ENCODE measurements around the gene SHPK. TPM values are rescaled to one million over a fixed set of nuclear protein-coding genes. Genes with fewer than 3 reads are reported as not detected.
A peak's percentile ranks its signal among the peaks of the same experiment; 100 is the strongest.

The SHPK gene, protein sequence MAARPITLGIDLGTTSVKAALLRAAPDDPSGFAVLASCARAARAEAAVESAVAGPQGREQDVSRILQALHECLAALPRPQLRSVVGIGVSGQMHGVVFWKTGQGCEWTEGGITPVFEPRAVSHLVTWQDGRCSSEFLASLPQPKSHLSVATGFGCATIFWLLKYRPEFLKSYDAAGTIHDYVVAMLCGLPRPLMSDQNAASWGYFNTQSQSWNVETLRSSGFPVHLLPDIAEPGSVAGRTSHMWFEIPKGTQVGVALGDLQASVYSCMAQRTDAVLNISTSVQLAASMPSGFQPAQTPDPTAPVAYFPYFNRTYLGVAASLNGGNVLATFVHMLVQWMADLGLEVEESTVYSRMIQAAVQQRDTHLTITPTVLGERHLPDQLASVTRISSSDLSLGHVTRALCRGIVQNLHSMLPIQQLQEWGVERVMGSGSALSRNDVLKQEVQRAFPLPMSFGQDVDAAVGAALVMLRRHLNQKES
- 13.9 TPM for polyA plus RNA-seq (2013, experiment 1 of 2)
- 14.1 TPM for polyA plus RNA-seq (2013, experiment 2 of 2)

DNA sequence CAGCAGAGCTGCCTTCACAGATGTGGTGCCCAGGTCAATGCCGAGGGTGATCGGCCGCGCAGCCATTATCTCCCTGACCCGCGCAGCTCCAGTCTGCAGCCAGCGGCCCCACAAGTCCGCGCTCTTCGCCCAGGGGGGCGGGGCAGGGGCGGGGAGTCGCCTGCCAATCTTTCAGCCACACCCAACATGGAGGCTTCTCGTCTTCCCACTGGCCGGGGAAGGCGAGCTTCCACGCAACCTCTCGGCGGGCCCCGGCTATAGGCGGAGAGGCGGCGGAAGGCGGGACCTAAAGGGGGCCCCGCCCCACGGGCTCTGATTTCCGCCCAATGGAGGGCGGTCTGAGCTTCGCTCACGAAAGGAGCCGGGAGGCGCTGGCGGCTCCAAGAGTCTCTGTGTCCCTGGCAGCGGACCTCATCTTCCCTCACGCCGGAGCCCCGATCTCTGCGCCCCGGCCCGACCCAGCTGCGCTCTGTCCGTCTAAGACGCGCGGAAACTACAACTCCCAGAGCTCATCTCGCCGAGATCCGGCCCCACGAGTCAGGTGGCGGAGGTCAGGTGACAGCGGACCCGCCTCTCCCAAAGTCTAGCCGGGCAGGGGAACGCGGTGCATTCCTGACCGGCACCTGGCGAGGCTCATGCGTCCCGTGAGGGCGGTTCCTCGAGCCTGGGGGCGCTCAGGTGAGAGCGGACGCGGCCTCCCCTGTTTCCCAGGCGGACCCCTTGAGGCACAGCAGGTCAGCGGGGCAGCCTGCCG lies at the start of gene SHPK, which contains the start of gene CTNS:
Gene SHPK, minus strand, starts transcription at position 97 of the 754 bp plus-strand sequence. Its CDS starts 31 bp downstream, at position 66.
Gene CTNS, plus strand, starts transcription at position 607 of the 754 bp plus-strand sequence. CDS start 3,447 bp downstream, outside the sequence.
- Histone ChIP-seq H2AK5ac (ENCODE audit: low read depth, low read length) (peak within 1 kb of the TSS; percentile 66), H2BK120ac (ENCODE audit: low read depth, low read length) (peak within 1 kb of the TSS; percentile 96), H3K79me1 (ENCODE audit: low read depth, low read length) (peaks cover 19% of the 10 kb centered on the region), H2AFZ (ENCODE audit: low read length) (peak within 1 kb of the TSS; percentile 98), H3K23ac (ENCODE audit: low read depth, low read length, poor library complexity) (peak within 1 kb of the TSS; percentile 96), H3K4me2 (ENCODE audit: insufficient read depth, low read length, poor library complexity, severe bottlenecking) (peak within 1 kb of the TSS; percentile 93), H3K14ac (ENCODE audit: low read length) (peak within 1 kb of the TSS; percentile 56), H3K36me3 (replicated peaks in 1 of 2; ENCODE audit: control insufficient read depth in 2 of 2, insufficient read depth in 2 of 2, low read length in 2 of 2) (peaks cover 6 to 19% of the 10 kb centered on the region in 2 donors), H4K91ac (ENCODE audit: low read depth, low read length, poor library complexity) (no peak within 1 kb of the TSS), H3K4me1 (ENCODE audit: control insufficient read depth in 2 of 2, insufficient read depth in 1 of 2, low read depth in 1 of 2, low read length in 2 of 2) (peaks cover 6 to 27% of the 10 kb centered on the region in 2 donors), H3K18ac (ENCODE audit: low read length) (peak within 1 kb of the TSS; percentile 100), H2BK5ac (ENCODE audit: low read length) (peak within 1 kb of the TSS; percentile 98), H3K9me3 (replicated peaks in 1 of 2; ENCODE audit: control insufficient read depth in 2 of 2, insufficient read depth in 1 of 2, low read depth in 1 of 2, low read length in 2 of 2) (no peaks in the 10 kb centered on the region), H3K27me3 (ENCODE audit: control insufficient read depth in 3 of 3, insufficient read depth in 3 of 3, low read depth in 1 of 3, low read length in 3 of 3) (no peaks in the 10 kb centered on the region), H3K9ac (ENCODE audit: low read depth, low read length, poor library complexity) (peak within 1 kb of the TSS; percentile 99), H4K8ac (ENCODE audit: low read depth, low read length) (no peak within 1 kb of the TSS), H3K4ac (ENCODE audit: low read length) (no peak within 1 kb of the TSS), H2BK12ac (ENCODE audit: low read length) (no peak within 1 kb of the TSS), H3K4me3 (ENCODE audit: low read length in 2 of 2) (peak within 1 kb of the TSS; percentile 99), H2BK15ac (ENCODE audit: low read length) (peak within 1 kb of the TSS; percentile 94), H3K27ac (replicated peaks; ENCODE audit: low read length) (peak within 1 kb of the TSS; percentile 100)
- WGBS, 2 donors (ENCODE audit: extremely low coverage in 2 of 2, insufficient read length in 2 of 2, insufficient replicate concordance in 1 of 2) = no CpG with 5 or more reads among the region's 68 CpGs
- DNase-seq (ENCODE audit: low spot score) = peak; percentile 94

DNA sequence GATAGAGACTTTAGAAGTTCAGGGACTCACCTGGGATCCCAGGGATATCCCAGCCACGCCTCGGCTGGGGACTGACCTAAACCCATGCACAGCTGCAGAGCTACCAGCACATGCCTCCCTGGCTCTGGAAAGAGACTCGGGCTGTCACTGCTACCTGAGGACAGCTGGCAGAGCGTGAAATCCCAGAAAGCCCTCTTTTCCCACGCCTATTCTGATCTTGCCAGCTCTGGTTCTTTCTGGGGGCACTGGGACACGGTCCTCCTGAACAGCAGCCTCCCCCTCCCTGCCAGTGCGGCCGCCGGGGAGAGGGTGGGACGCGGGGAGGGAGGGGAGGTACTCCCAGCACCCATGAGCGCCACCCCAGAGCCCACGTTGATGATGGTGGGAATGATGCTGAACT lies 49.1 kb upstream of the SHPK start:
- Histone ChIP-seq H3K14ac (ENCODE audit: low read length) (no peak overlapping the region), H2BK15ac (ENCODE audit: low read length) (no peak overlapping the region), H3K4me3 (ENCODE audit: low read length in 2 of 2) (no peak overlapping the region), H3K79me1 (ENCODE audit: low read depth, low read length) (peaks cover 2% of the 10 kb centered on the region), H3K9me3 (replicated peaks in 1 of 2; ENCODE audit: control insufficient read depth in 2 of 2, insufficient read depth in 1 of 2, low read depth in 1 of 2, low read length in 2 of 2) (no peaks in the 10 kb centered on the region), H2BK5ac (ENCODE audit: low read length) (no peak overlapping the region), H2BK120ac (ENCODE audit: low read depth, low read length) (no peak overlapping the region), H3K36me3 (replicated peaks in 1 of 2; ENCODE audit: control insufficient read depth in 2 of 2, insufficient read depth in 2 of 2, low read length in 2 of 2) (no peaks in the 10 kb centered on the region), H3K4ac (ENCODE audit: low read length) (no peak overlapping the region), H2AFZ (ENCODE audit: low read length) (no peak overlapping the region), H4K8ac (ENCODE audit: low read depth, low read length) (no peak overlapping the region), H3K9ac (ENCODE audit: low read depth, low read length, poor library complexity) (no peak overlapping the region), H3K23ac (ENCODE audit: low read depth, low read length, poor library complexity) (no peak overlapping the region), H3K27ac (replicated peaks; ENCODE audit: low read length) (no peak overlapping the region), H3K4me2 (ENCODE audit: insufficient read depth, low read length, poor library complexity, severe bottlenecking) (no peak overlapping the region), H4K91ac (ENCODE audit: low read depth, low read length, poor library complexity) (no peak overlapping the region), H3K27me3 (ENCODE audit: control insufficient read depth in 3 of 3, insufficient read depth in 3 of 3, low read depth in 1 of 3, low read length in 3 of 3) (peaks cover 0 to 9% (median 0%) of the 10 kb centered on the region in 3 experiments), H3K4me1 (ENCODE audit: control insufficient read depth in 2 of 2, insufficient read depth in 1 of 2, low read depth in 1 of 2, low read length in 2 of 2) (peaks cover 2 to 9% of the 10 kb centered on the region in 2 donors), H2AK5ac (ENCODE audit: low read depth, low read length) (no peak overlapping the region), H2BK12ac (ENCODE audit: low read length) (no peak overlapping the region), H3K18ac (ENCODE audit: low read length) (no peak overlapping the region)
- WGBS, 2 donors (ENCODE audit: extremely low coverage in 2 of 2, insufficient read length in 2 of 2, insufficient replicate concordance in 1 of 2) = no CpG with 5 or more reads among the region's 13 CpGs
- DNase-seq (ENCODE audit: low spot score) = no peak

DNA sequence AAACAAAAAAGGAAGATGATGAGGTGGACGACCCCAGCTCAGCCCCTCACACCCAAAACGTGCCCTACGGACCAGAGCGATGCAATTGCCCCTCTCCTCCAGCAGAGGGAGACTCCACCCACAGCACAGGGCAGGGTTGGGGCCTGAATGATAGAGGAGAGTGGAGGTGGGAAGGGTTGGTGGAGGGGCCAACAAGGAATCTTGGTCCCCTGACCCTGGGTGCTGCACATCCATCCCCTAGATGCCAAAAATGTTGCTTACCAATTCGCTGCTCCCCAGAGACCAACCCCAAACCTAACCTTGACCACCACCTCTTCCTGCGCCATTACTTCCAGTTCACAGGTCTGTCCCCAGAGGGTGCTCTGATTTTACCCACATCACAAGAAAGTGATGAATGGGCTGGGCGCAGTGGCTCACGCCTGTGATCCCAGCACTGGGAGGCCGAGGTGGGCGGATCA lies 47.0 kb upstream of the SHPK start:
- H3K4me1 ChIP-seq (ENCODE audit: control insufficient read depth in 2 of 2, insufficient read depth in 1 of 2, low read depth in 1 of 2, low read length in 2 of 2) = peaks cover 2 to 5% of the 10 kb centered on the region in 2 donors
- H4K8ac ChIP-seq (ENCODE audit: low read depth, low read length) = no peak overlapping the region
- no peak for DNase-seq (ENCODE audit: low spot score)
- H3K4ac ChIP-seq (ENCODE audit: low read length) = no peak overlapping the region
- H2BK15ac ChIP-seq (ENCODE audit: low read length) = no peak overlapping the region
- no CpG with 5 or more reads among the region's 10 CpGs for WGBS, 2 donors (ENCODE audit: extremely low coverage in 2 of 2, insufficient read length in 2 of 2, insufficient replicate concordance in 1 of 2)
- no peak overlapping the region for H2AFZ ChIP-seq (ENCODE audit: low read length)
- H2AK5ac ChIP-seq (ENCODE audit: low read depth, low read length) = no peak overlapping the region
- no peak overlapping the region for H3K4me2 ChIP-seq (ENCODE audit: insufficient read depth, low read length, poor library complexity, severe bottlenecking)
- no peaks in the 10 kb centered on the region for H3K9me3 ChIP-seq (replicated peaks in 1 of 2; ENCODE audit: control insufficient read depth in 2 of 2, insufficient read depth in 1 of 2, low read depth in 1 of 2, low read length in 2 of 2)
- H3K23ac ChIP-seq (ENCODE audit: low read depth, low read length, poor library complexity) = no peak overlapping the region
- peaks cover 0 to 14% (median 0%) of the 10 kb centered on the region in 3 experiments for H3K27me3 ChIP-seq (ENCODE audit: control insufficient read depth in 3 of 3, insufficient read depth in 3 of 3, low read depth in 1 of 3, low read length in 3 of 3)
- no peak overlapping the region for H3K14ac ChIP-seq (ENCODE audit: low read length)
- no peak overlapping the region for H2BK5ac ChIP-seq (ENCODE audit: low read length)
- H3K36me3 ChIP-seq (replicated peaks in 1 of 2; ENCODE audit: control insufficient read depth in 2 of 2, insufficient read depth in 2 of 2, low read length in 2 of 2) = no peaks in the 10 kb centered on the region
- H4K91ac ChIP-seq (ENCODE audit: low read depth, low read length, poor library complexity) = no peak overlapping the region
- no peak overlapping the region for H2BK120ac ChIP-seq (ENCODE audit: low read depth, low read length)
- H3K4me3 ChIP-seq (ENCODE audit: low read length in 2 of 2) = peak overlapping the region in 1 of 2 donors; percentile 14
- no peak overlapping the region for H3K18ac ChIP-seq (ENCODE audit: low read length)
- H2BK12ac ChIP-seq (ENCODE audit: low read length) = no peak overlapping the region
- H3K79me1 ChIP-seq (ENCODE audit: low read depth, low read length) = no peaks in the 10 kb centered on the region
- no peak overlapping the region for H3K9ac ChIP-seq (ENCODE audit: low read depth, low read length, poor library complexity)
- no peak overlapping the region for H3K27ac ChIP-seq (replicated peaks; ENCODE audit: low read length)

Data from neuronal stem cell (in vitro differentiated cells).